Thymus (tissue), 11 donors: ENCODE measurements around the gene LTBP1. TPM values are rescaled to one million over a fixed set of nuclear protein-coding genes. Genes with fewer than 3 reads are reported as not detected.
A peak's percentile ranks its signal among the peaks of the same experiment; 100 is the strongest.

ENCODE experiments used
- DNase-seq, 9 donors: peaks; one replicate each; pipeline ENCODE4 v3.0.0-alpha.2; 2013; ENCODE audit warnings: low spot score in 9 of 9, low read depth in 6 of 9, missing footprints in 1 of 9
- H3K27ac ChIP-seq, 2 donors: one replicate each; pipeline ENCODE4 v1.5.1; 2013; ENCODE audit warnings: control low read depth in 1 of 2, low read depth in 1 of 2, low read length in 1 of 2, mild to moderate bottlenecking in 1 of 2, moderate library complexity in 1 of 2
- H3K27me3 ChIP-seq, 2 donors: one replicate each; pipeline ENCODE4 v1.5.1; 2013; ENCODE audit warnings: low read length in 1 of 2; ENCODE audit not compliant: control insufficient read depth in 2 of 2, insufficient read depth in 1 of 2
- H3K36me3 ChIP-seq, 2 donors: one replicate each; pipeline ENCODE4 v1.5.1; 2013; ENCODE audit warnings: low read length in 1 of 2, mild to moderate bottlenecking in 1 of 2, moderate library complexity in 1 of 2; ENCODE audit not compliant: control insufficient read depth in 2 of 2, insufficient read depth in 2 of 2
- H3K4me1 ChIP-seq, 2 donors: one replicate each; pipeline ENCODE4 v1.5.1; 2013; ENCODE audit warnings: low read length in 2 of 2; ENCODE audit not compliant: control insufficient read depth in 2 of 2, insufficient read depth in 2 of 2
- H3K4me3 ChIP-seq, 2 donors: one replicate each; pipeline ENCODE4 v1.5.1; 2013; ENCODE audit warnings: low read length in 2 of 2, control low read depth in 1 of 2, mild to moderate bottlenecking in 1 of 2
- H3K9me3 ChIP-seq, 2 donors: one replicate each; pipeline ENCODE4 v1.5.1; 2013; ENCODE audit warnings: low read length in 1 of 2, mild to moderate bottlenecking in 1 of 2; ENCODE audit not compliant: control insufficient read depth in 2 of 2, insufficient read depth in 1 of 2
- WGBS: extraction: QIAGEN DNeasy Blood & Tissue Kit; methylation state at CpG from one replicate; pipeline ENCODE4 v1.1.7; 2013; 5-methylcytosine and 5-hydroxymethylcytosine counted together
- polyA plus RNA-seq: library from polyadenylated mRNA; stranded (reverse); fragments of 200-250 nt; gene quantifications from one replicate; pipeline ENCODE4 v1.2.3, GENCODE V29; 2013
- total RNA-seq: library from RNA; stranded (reverse); fragments of 120-200 nt; gene quantifications from one replicate; pipeline ENCODE4 v1.2.4, GENCODE V29; 2013
- donor health status: healthy.

Gene LTBP1
- total and polyA plus RNA-seq, 2 donors: 13.3 to 17.7 TPM

- no peaks in the 10 kb centered on the region for H3K27me3 ChIP-seq
- WGBS: 97% methylated on average over 4 of the region's 4 CpGs
- no peak overlapping the region for H3K27ac ChIP-seq
- DNase-seq: no peak
- no peaks in the 10 kb centered on the region for H3K36me3 ChIP-seq
- H3K4me3 ChIP-seq: no peak overlapping the region
- H3K4me1 ChIP-seq: no peaks in the 10 kb centered on the region
- no peaks in the 10 kb centered on the region for H3K9me3 ChIP-seq
Measured at GRCh38 chr2:33337981-33338380, 391.2 kb downstream of the LTBP1 start.

DNA sequence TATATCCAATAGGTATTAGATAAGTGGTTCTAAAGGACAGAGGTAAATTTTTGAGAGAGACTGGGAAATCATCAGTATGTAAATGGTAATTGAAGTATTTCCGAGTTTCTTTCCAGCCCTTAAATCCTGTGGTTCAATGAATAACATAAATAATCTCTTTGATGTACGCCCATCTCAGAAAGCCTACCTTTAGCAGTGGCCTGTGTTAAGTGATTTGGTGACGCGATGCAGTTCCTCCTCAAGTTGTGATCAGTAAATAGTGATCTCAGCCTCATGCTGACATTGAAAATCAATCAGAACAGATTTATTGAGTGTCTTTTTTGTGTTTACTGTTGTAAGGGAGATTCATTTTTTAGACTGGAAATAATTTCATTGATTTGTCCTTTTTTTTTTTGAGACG lies 392.5 kb downstream of the LTBP1 start:
- DNase-seq: no peak
- no peak overlapping the region for H3K4me3 ChIP-seq
- H3K4me1 ChIP-seq: peaks cover 2 to 4% of the 10 kb centered on the region in 2 donors
- no peaks in the 10 kb centered on the region for H3K9me3 ChIP-seq
- no peaks in the 10 kb centered on the region for H3K36me3 ChIP-seq
- WGBS: 78% methylated on average over 5 of the region's 5 CpGs
- no peaks in the 10 kb centered on the region for H3K27me3 ChIP-seq
- H3K27ac ChIP-seq: no peak overlapping the region

DNA sequence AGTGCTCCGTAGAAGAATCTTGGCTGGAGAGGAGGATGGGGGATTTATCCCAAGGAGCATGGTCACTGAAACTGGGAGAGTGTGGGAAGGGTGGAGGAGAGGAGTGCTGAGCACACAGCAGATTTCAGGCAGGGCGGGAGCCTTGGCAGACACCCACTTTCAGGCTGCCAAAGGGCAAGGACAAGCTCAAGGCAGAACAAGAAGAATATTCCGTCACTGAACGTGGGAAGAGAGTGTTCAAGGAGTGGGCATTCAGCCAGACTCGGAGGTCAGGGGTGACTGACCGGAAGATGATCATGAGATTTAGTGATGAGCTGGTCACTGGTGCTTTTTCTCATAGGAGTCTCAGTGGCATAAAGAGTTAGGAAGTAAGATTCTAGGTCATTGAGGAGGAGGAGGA lies 393.5 kb downstream of the LTBP1 start:
- Histone ChIP-seq H3K27me3 (no peaks in the 10 kb centered on the region), H3K4me1 (peaks cover 7 to 11% of the 10 kb centered on the region in 2 donors), H3K4me3 (no peak overlapping the region), H3K9me3 (no peaks in the 10 kb centered on the region), H3K36me3 (no peaks in the 10 kb centered on the region), H3K27ac (no peak overlapping the region)
- no peak for DNase-seq
- WGBS: 96% methylated on average over 6 of the region's 6 CpGs

- peaks cover 7 to 11% of the 10 kb centered on the region in 2 donors for H3K4me1 ChIP-seq
- no peaks in the 10 kb centered on the region for H3K27me3 ChIP-seq
- H3K4me3 ChIP-seq: no peak overlapping the region
- WGBS: 94% methylated on average over 5 of the region's 5 CpGs
- H3K36me3 ChIP-seq: no peaks in the 10 kb centered on the region
- DNase-seq: no peak
- H3K9me3 ChIP-seq: no peaks in the 10 kb centered on the region
- H3K27ac ChIP-seq: no peak overlapping the region
Measured at GRCh38 chr2:33342171-33342570, 395.4 kb downstream of the LTBP1 start.

DNA sequence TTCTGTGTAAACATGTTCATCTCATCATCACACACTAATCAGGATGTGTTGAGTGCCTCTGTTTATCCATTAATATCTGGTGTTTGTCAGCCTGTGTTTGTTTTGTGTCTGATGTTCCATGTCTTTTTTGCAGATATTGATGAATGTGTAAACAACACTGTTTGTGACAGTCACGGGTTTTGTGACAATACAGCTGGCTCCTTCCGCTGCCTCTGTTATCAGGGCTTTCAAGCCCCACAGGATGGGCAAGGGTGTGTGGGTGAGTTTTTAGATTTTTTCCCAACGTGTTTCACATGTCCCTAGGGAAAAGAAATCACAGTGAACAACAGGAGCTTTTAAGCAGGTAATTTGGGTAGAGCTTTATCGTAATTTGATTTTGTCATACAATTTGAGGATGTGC lies 396.0 kb downstream of the LTBP1 start:
- no peak for DNase-seq
- H3K27me3 ChIP-seq: no peaks in the 10 kb centered on the region
- no peaks in the 10 kb centered on the region for H3K9me3 ChIP-seq
- H3K4me3 ChIP-seq: no peak overlapping the region
- no peak overlapping the region for H3K27ac ChIP-seq
- no peaks in the 10 kb centered on the region for H3K36me3 ChIP-seq
- WGBS: 84% methylated on average over 4 of the region's 4 CpGs
- peaks cover 7 to 11% of the 10 kb centered on the region in 2 donors for H3K4me1 ChIP-seq

- Histone ChIP-seq H3K9me3 (no peaks in the 10 kb centered on the region), H3K4me3 (no peak overlapping the region), H3K36me3 (no peaks in the 10 kb centered on the region), H3K27me3 (no peaks in the 10 kb centered on the region), H3K4me1 (peaks cover 7 to 11% of the 10 kb centered on the region in 2 donors), H3K27ac (no peak overlapping the region)
- peak in 2 of 9 donors; percentile 8 to 44 for DNase-seq
- 60% methylated on average over 3 of the region's 3 CpGs for WGBS
Measured at GRCh38 chr2:33343387-33343895, 396.7 kb downstream of the LTBP1 start.

DNA sequence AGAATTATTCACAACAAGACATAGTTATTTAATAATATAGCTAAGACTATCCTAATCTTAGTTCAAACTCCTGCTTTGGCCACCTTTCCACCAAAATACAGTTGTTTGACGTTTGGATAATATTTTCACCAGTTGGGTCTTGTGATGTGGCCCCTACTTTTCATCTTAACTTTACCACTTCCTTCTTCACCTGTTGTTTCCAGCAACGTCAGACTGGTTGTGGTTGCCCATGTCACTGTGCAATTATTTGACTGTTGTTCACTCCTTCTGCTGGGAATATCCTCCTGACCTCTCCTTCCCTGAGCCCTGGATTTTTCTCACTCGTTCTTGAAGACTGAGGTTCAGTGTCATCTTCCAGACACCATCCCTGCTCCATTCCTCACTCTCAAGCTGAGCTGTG lies 397.5 kb downstream of the LTBP1 start:
- H3K9me3 ChIP-seq: no peaks in the 10 kb centered on the region
- H3K27me3 ChIP-seq: no peaks in the 10 kb centered on the region
- 10% methylated on average over 3 of the region's 3 CpGs for WGBS
- no peaks in the 10 kb centered on the region for H3K36me3 ChIP-seq
- DNase-seq: peak in 4 of 9 donors; percentile 19 to 60 (median 26)
- H3K4me3 ChIP-seq: no peak overlapping the region
- H3K27ac ChIP-seq: no peak overlapping the region
- peaks cover 7 to 11% of the 10 kb centered on the region in 2 donors for H3K4me1 ChIP-seq

DNA sequence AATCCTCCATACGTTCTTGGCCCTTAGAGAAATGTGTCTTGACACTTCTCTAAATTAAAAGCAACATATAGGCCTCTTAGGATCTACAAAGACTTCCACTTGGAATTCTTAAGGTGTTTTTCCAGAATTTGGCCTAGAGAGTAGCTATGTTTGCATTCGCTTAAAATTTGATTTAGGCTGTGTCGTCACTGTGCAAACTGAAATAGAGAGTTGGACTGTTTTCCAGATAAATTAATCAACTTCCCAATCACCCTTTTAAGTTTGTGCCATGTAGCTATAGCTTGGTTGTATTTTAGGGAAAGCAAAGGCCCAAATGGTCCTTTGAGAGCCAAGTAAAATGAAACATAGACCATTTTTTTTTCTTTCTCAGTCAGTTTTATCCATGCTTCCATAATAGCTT lies 401.1 kb downstream of the LTBP1 start:
- H3K4me1 ChIP-seq: peaks cover 7 to 11% of the 10 kb centered on the region in 2 donors
- no peak overlapping the region for H3K4me3 ChIP-seq
- no peak for DNase-seq
- H3K27me3 ChIP-seq: no peaks in the 10 kb centered on the region
- WGBS: 83% methylated on average over 3 of the region's 3 CpGs
- no peak overlapping the region for H3K27ac ChIP-seq
- no peaks in the 10 kb centered on the region for H3K9me3 ChIP-seq
- H3K36me3 ChIP-seq: no peaks in the 10 kb centered on the region

DNA sequence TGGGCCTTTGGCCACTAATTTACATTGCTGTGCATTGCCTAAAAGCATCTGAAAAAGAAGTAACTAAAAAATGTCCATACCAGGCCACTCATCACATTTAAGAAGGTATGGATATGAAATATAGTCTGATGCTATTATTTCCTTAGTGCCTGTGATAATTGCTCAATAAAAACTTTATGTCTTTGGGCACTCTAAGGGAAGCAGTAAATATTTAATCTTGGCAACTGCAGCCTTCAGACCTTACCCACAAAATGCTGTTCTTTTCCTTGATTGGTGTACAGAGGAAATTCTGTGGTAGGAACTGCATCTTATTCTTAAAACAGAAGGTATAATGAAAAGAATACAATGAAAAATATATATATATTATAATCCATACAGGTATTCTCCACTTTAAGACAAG lies 403.9 kb downstream of the LTBP1 start:
- Histone ChIP-seq H3K27ac (no peak overlapping the region), H3K36me3 (no peaks in the 10 kb centered on the region), H3K27me3 (no peaks in the 10 kb centered on the region), H3K9me3 (peaks cover 0 to 2% of the 10 kb centered on the region in 2 donors), H3K4me1 (no peaks in the 10 kb centered on the region), H3K4me3 (no peak overlapping the region)
- DNase-seq: no peak

DNA sequence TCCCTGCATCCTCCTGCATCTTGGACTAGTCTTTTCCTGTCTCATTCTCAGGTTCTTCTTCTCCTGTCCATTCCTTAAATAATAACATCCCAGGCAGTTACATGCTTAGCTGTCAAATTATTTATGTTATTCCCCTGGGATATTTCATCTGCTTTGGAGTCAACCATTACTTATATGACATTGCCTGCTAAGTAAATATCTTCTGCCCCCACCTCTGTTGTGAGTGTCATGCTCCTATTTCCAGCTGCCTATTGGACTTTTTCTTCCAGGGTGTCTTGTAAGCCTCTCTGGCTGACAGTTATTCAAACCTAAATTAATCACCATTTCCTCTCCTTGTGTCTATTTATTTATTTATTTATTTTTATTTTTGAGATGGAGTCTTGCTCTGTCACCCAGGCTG lies 405.0 kb downstream of the LTBP1 start:
- Histone ChIP-seq H3K27me3 (no peaks in the 10 kb centered on the region), H3K4me1 (no peaks in the 10 kb centered on the region), H3K9me3 (peaks cover 0 to 11% of the 10 kb centered on the region in 2 donors), H3K36me3 (no peaks in the 10 kb centered on the region), H3K27ac (no peak overlapping the region), H3K4me3 (no peak overlapping the region)
- DNase-seq: no peak
